Psoas muscle (tissue), 8 donors: ENCODE data around the gene TTLL10. TPM values are rescaled to one million over a fixed set of nuclear protein-coding genes. Genes with fewer than 3 reads are reported as not detected.

Experiments used
- ATAC-seq, 4 donors: fragments of 200-7000 bp; cut with Tn5 transposase; one replicate each; pipeline ENCODE4 v1.9.1; 2020; ENCODE audit warnings: moderate library complexity in 3 of 4, mild to moderate bottlenecking in 2 of 4
- DNase-seq, 2 donors: peaks; one replicate each; pipeline ENCODE4 v3.0.0-alpha.2; 2020
- H3K27ac ChIP-seq: fragments of 200-600 bp; one replicate; pipeline ENCODE4 v1.8.0; 2022
- H3K27me3 ChIP-seq, 3 donors: fragments of 200-600 bp in 1 of 3; one replicate each; pipeline versions ENCODE4 v1.6.1 to v1.8.0; 2013 to 2022; ENCODE audit warnings: low read length in 2 of 3, mild to moderate bottlenecking in 2 of 3, moderate library complexity in 1 of 3; ENCODE audit not compliant: insufficient read depth in 3 of 3
- H3K36me3 ChIP-seq, 2 donors: fragments of 200-600 bp in 1 of 2; one replicate each; pipeline versions ENCODE4 v1.6.1 to v1.8.0; 2013 to 2022; ENCODE audit warnings: low read depth in 1 of 2, mild to moderate bottlenecking in 1 of 2, moderate library complexity in 1 of 2; ENCODE audit not compliant: insufficient read depth in 1 of 2
- H3K4me1 ChIP-seq: fragments of 200-600 bp; one replicate; pipeline ENCODE4 v1.8.0; 2022
- H3K4me3 ChIP-seq: fragments of 200-600 bp; one replicate; pipeline ENCODE4 v1.8.0; 2022; ENCODE audit warnings: mild to moderate bottlenecking
- H3K9me3 ChIP-seq: fragments of 200-600 bp; one replicate; pipeline ENCODE4 v1.8.0; 2022
- CTCF ChIP-seq: fragments of 200-600 bp; IDR thresholded peaks from one replicate; pipeline ENCODE4 v1.8.0; 2022; ENCODE audit warnings: antibody characterized with exemption
- WGBS, 3 donors: extraction: QIAGEN DNeasy Blood & Tissue Kit; methylation state at CpG; one replicate each; pipeline versions ENCODE4 v1.1.6 to v1.1.7; 2013; 5-methylcytosine and 5-hydroxymethylcytosine counted together
- intact Hi-C, 2 donors: fragments of 100-400 bp; cut with DNase I; formaldehyde crosslinking; loops; one replicate each; pipeline versions ENCODE4 v1.11.0 to v1.14.2; 2022
- polyA plus RNA-seq, 3 donors: library from polyadenylated mRNA; stranded (reverse); fragments of 200-250 nt; gene quantifications; one replicate each; pipeline ENCODE4 v1.2.3, GENCODE V29; 2013
- total RNA-seq, 4 donors: library from RNA; stranded (reverse); fragmentation: NEBNext Ultra II Directional in 2 of 4; extraction: Animal tissue kit (Norgen Biotek cat#: 25700) in 2 of 4; gene quantifications; one replicate each; pipeline versions ENCODE4 v1.2.1 to v1.2.4, GENCODE V29; 2021 to 2023
- donor health status: healthy with polysubstance abuse.
- donor health status: DM: no; HTN: no; CAD: no; lungs with moderate emphysema.
- donor health status: Bipolar disorder and iron deficiency.
- donor health status: healthy.
- donor health status: DM: yes; HTN: yes; CAD: no.
- donor health status: DM: no; HTN: no; CAD: no.
- donor health status: DM: no; HTN: no; CAD: no.
- donor health status: DM: yes; HTN: yes; CAD: no.

Gene TTLL10
- total and polyA plus RNA-seq, 7 donors = 0.03 to 0.27 (median 0.10) TPM; not detected in 3

- H3K27ac ChIP-seq = no peak within 1 kb of the TSS
- no peaks in the 10 kb centered on the region for H3K36me3 ChIP-seq
- DNase-seq (peak in 1 of 2 donors; percentile 14), ATAC-seq (peak in 1 of 4 donors; percentile 9)
- no peaks in the 10 kb centered on the region for H3K4me1 ChIP-seq
- TF ChIP-seq CTCF = no peak
- intact Hi-C loops = no loop called here
- H3K9me3 ChIP-seq = no peaks in the 10 kb centered on the region
- H3K4me3 ChIP-seq = no peak within 1 kb of the TSS
- WGBS, 3 donors = 6% methylated on average over 45 to 74 of the region's 74 CpGs
- H3K27me3 ChIP-seq = peaks cover 0 to 21% (median 18%) of the 10 kb centered on the region in 3 donors
Measured at GRCh38 chr1:1246577-1247340, 73.1 kb downstream of the TTLL10 start, which contains the start of gene C1QTNF12. C1QTNF12 (minus strand) TSS chr1:1246722; CDS start chr1:1246690, 32 bp downstream.

- no peak for ATAC-seq
- peaks cover 0 to 21% (median 18%) of the 10 kb centered on the region in 3 donors for H3K27me3 ChIP-seq
- H3K27ac ChIP-seq = no peak overlapping the region
- peaks cover 0 to 4% of the 10 kb centered on the region in 2 donors for H3K36me3 ChIP-seq
- no peak for TF ChIP-seq CTCF
- H3K9me3 ChIP-seq = no peaks in the 10 kb centered on the region
- no peaks in the 10 kb centered on the region for H3K4me1 ChIP-seq
- DNase-seq = peak in 1 of 2 donors; percentile 17
- H3K4me3 ChIP-seq = no peak overlapping the region
- intact Hi-C loops = no loop called here
- 54 to 66% (median 57%) methylated on average over 23 to 25 of the region's 25 CpGs for WGBS, 3 donors
Measured at GRCh38 chr1:1247341-1247913, 73.7 kb downstream of the TTLL10 start.

Other genes with a start within 250 kb of the TTLL10 start
- gene SAMD11, start 250.0 kb upstream of the TTLL10 start, total RNA-seq = 1 to 10 TPM in 2 of 4 donors, under 1 TPM in 1, not detected in 1; 0.37 to 6.9 (median 1.5) TPM
- 1 to 10 TPM in 1 of 3 donors, under 1 TPM in 2; 0.28 to 1.5 (median 0.58) TPM for gene SAMD11, start 250.0 kb upstream of the TTLL10 start, polyA plus RNA-seq
- 10 to 100 TPM; 61.4 to 87.0 (median 82.7) TPM for gene NOC2L, start 214.6 kb upstream of the TTLL10 start, total RNA-seq
- 100 to 1,000 TPM in 1 of 3 donors, 10 to 100 TPM in 2; 78.1 to 106 (median 92.7) TPM for gene NOC2L, start 214.6 kb upstream of the TTLL10 start, polyA plus RNA-seq
- 1 to 10 TPM; 2.1 to 3.8 (median 3.0) TPM for gene KLHL17, start 213.3 kb upstream of the TTLL10 start, total RNA-seq
- 1 to 10 TPM; 3.4 to 5.5 (median 4.1) TPM for gene KLHL17, start 213.3 kb upstream of the TTLL10 start, polyA plus RNA-seq
- gene PLEKHN1, start 207.4 kb upstream of the TTLL10 start, total RNA-seq = not detected
- gene PLEKHN1, start 207.4 kb upstream of the TTLL10 start, polyA plus RNA-seq = under 1 TPM in 1 of 3 donors, not detected in 2; 0.03 TPM
- 100 to 1,000 TPM in 2 of 4 donors, 10 to 100 TPM in 2; 13.9 to 249 (median 109) TPM for gene PERM1, start 191.8 kb upstream of the TTLL10 start, total RNA-seq
- gene PERM1, start 191.8 kb upstream of the TTLL10 start, polyA plus RNA-seq = 100 to 1,000 TPM in 1 of 3 donors, 10 to 100 TPM in 2; 38.1 to 239 (median 58.5) TPM
- 10 to 100 TPM in 3 of 4 donors, 1 to 10 TPM in 1; 7.2 to 21.8 (median 12.6) TPM for gene HES4, start 173.8 kb upstream of the TTLL10 start, total RNA-seq
- 10 to 100 TPM in 1 of 3 donors, 1 to 10 TPM in 2; 2.3 to 20.2 (median 5.4) TPM for gene HES4, start 173.8 kb upstream of the TTLL10 start, polyA plus RNA-seq
- gene ISG15, start 160.4 kb upstream of the TTLL10 start, total RNA-seq = 10 to 100 TPM in 1 of 4 donors, 1 to 10 TPM in 3; 2.9 to 12.4 (median 8.1) TPM
- gene ISG15, start 160.4 kb upstream of the TTLL10 start, polyA plus RNA-seq = 10 to 100 TPM; 13.3 to 22.1 (median 17.1) TPM
- gene AGRN, start 153.8 kb upstream of the TTLL10 start, total RNA-seq = 1 to 10 TPM; 3.4 to 5.4 (median 4.6) TPM
- gene AGRN, start 153.8 kb upstream of the TTLL10 start, polyA plus RNA-seq = 1 to 10 TPM; 1.3 to 3.0 (median 1.4) TPM
- not detected for gene RNF223, start 99.6 kb upstream of the TTLL10 start, total RNA-seq
- not detected for gene RNF223, start 99.6 kb upstream of the TTLL10 start, polyA plus RNA-seq
- gene C1orf159, start 57.8 kb upstream of the TTLL10 start, total RNA-seq = 1 to 10 TPM; 1.5 to 3.5 (median 2.6) TPM
- 1 to 10 TPM; 4.1 to 6.7 (median 4.3) TPM for gene C1orf159, start 57.8 kb upstream of the TTLL10 start, polyA plus RNA-seq
- gene TNFRSF18, start 32.7 kb downstream of the TTLL10 start, total RNA-seq = under 1 TPM in 1 of 4 donors, not detected in 3; 0.27 TPM
- gene TNFRSF18, start 32.7 kb downstream of the TTLL10 start, polyA plus RNA-seq = under 1 TPM; 0.04 to 0.76 (median 0.13) TPM
- 1 to 10 TPM; 1.4 to 4.6 (median 3.7) TPM for gene TNFRSF4, start 40.3 kb downstream of the TTLL10 start, total RNA-seq
- gene TNFRSF4, start 40.3 kb downstream of the TTLL10 start, polyA plus RNA-seq = 1 to 10 TPM; 1.7 to 3.8 (median 2.6) TPM
- gene SDF4, start 58.1 kb downstream of the TTLL10 start, total RNA-seq = 100 to 1,000 TPM in 1 of 4 donors, 10 to 100 TPM in 3; 70.6 to 109 (median 82.5) TPM
- gene SDF4, start 58.1 kb downstream of the TTLL10 start, polyA plus RNA-seq = 100 to 1,000 TPM in 2 of 3 donors, 10 to 100 TPM in 1; 67.5 to 129 (median 108) TPM
- gene B3GALT6, start 58.4 kb downstream of the TTLL10 start, total RNA-seq = 10 to 100 TPM in 3 of 4 donors, 1 to 10 TPM in 1; 8.9 to 13.7 (median 11.1) TPM
- 10 to 100 TPM in 2 of 3 donors, 1 to 10 TPM in 1; 7.7 to 30.3 (median 15.6) TPM for gene B3GALT6, start 58.4 kb downstream of the TTLL10 start, polyA plus RNA-seq
- 1 to 10 TPM in 2 of 4 donors, under 1 TPM in 2; 0.75 to 1.4 (median 1.0) TPM for gene C1QTNF12, start 72.8 kb downstream of the TTLL10 start, total RNA-seq
- under 1 TPM; 0.13 to 0.98 (median 0.36) TPM for gene C1QTNF12, start 72.8 kb downstream of the TTLL10 start, polyA plus RNA-seq
- 10 to 100 TPM; 36.8 to 48.1 (median 42.4) TPM for gene UBE2J2, start 100.0 kb downstream of the TTLL10 start, total RNA-seq
- 10 to 100 TPM; 44.9 to 80.9 (median 62.3) TPM for gene UBE2J2, start 100.0 kb downstream of the TTLL10 start, polyA plus RNA-seq
- gene SCNN1D, start 106.6 kb downstream of the TTLL10 start, total RNA-seq = 1 to 10 TPM; 1.4 to 3.5 (median 1.4) TPM
- 1 to 10 TPM in 2 of 3 donors, under 1 TPM in 1; 0.48 to 2.0 (median 1.6) TPM for gene SCNN1D, start 106.6 kb downstream of the TTLL10 start, polyA plus RNA-seq
- 10 to 100 TPM; 20.8 to 32.0 (median 26.3) TPM for gene ACAP3, start 134.1 kb downstream of the TTLL10 start, total RNA-seq
- gene ACAP3, start 134.1 kb downstream of the TTLL10 start, polyA plus RNA-seq = 10 to 100 TPM; 14.7 to 23.7 (median 15.5) TPM
- gene PUSL1, start 134.7 kb downstream of the TTLL10 start, total RNA-seq = 1 to 10 TPM; 3.7 to 7.3 (median 5.8) TPM
- gene PUSL1, start 134.7 kb downstream of the TTLL10 start, polyA plus RNA-seq = 1 to 10 TPM; 7.9 to 9.1 (median 9.0) TPM
- 10 to 100 TPM; 55.6 to 80.8 (median 64.0) TPM for gene INTS11, start 150.8 kb downstream of the TTLL10 start, total RNA-seq
- 10 to 100 TPM; 71.2 to 72.7 (median 71.8) TPM for gene INTS11, start 150.8 kb downstream of the TTLL10 start, polyA plus RNA-seq
- gene CPTP, start 150.9 kb downstream of the TTLL10 start, total RNA-seq = 10 to 100 TPM; 18.2 to 39.5 (median 23.8) TPM
- gene CPTP, start 150.9 kb downstream of the TTLL10 start, polyA plus RNA-seq = 10 to 100 TPM; 31.3 to 38.1 (median 33.4) TPM
- under 1 TPM in 3 of 4 donors, not detected in 1; 0.06 to 0.10 (median 0.06) TPM for gene TAS1R3, start 157.4 kb downstream of the TTLL10 start, total RNA-seq
- under 1 TPM; 0.08 to 0.25 (median 0.18) TPM for gene TAS1R3, start 157.4 kb downstream of the TTLL10 start, polyA plus RNA-seq
- gene DVL1, start 175.5 kb downstream of the TTLL10 start, total RNA-seq = 100 to 1,000 TPM; 162 to 215 (median 210) TPM
- gene DVL1, start 175.5 kb downstream of the TTLL10 start, polyA plus RNA-seq = 100 to 1,000 TPM; 183 to 209 (median 206) TPM
- 10 to 100 TPM in 3 of 4 donors, 1 to 10 TPM in 1; 7.2 to 24.3 (median 13.5) TPM for gene MXRA8, start 184.7 kb downstream of the TTLL10 start, total RNA-seq
- 10 to 100 TPM in 2 of 3 donors, 1 to 10 TPM in 1; 9.8 to 16.9 (median 10.1) TPM for gene MXRA8, start 184.7 kb downstream of the TTLL10 start, polyA plus RNA-seq
- gene AURKAIP1, start 201.3 kb downstream of the TTLL10 start, total RNA-seq = 100 to 1,000 TPM; 180 to 194 (median 183) TPM
- gene AURKAIP1, start 201.3 kb downstream of the TTLL10 start, polyA plus RNA-seq = 100 to 1,000 TPM; 306 to 534 (median 341) TPM
- 10 to 100 TPM; 40.2 to 71.8 (median 46.1) TPM for gene CCNL2, start 225.5 kb downstream of the TTLL10 start, total RNA-seq
- gene CCNL2, start 225.5 kb downstream of the TTLL10 start, polyA plus RNA-seq = 10 to 100 TPM; 50.1 to 59.3 (median 54.7) TPM
- 100 to 1,000 TPM; 114 to 159 (median 143) TPM for gene MRPL20, start 233.4 kb downstream of the TTLL10 start, total RNA-seq
- gene MRPL20, start 233.4 kb downstream of the TTLL10 start, polyA plus RNA-seq = 100 to 1,000 TPM; 211 to 308 (median 255) TPM
- gene ANKRD65, start 247.4 kb downstream of the TTLL10 start, total RNA-seq = 1 to 10 TPM in 3 of 4 donors, under 1 TPM in 1; 0.77 to 5.4 (median 3.0) TPM
- gene ANKRD65, start 247.4 kb downstream of the TTLL10 start, polyA plus RNA-seq = 1 to 10 TPM; 1.1 to 2.9 (median 1.6) TPM